CD8-positive, alpha-beta memory T cell (primary cell): ENCODE results near the gene LYAR. TPM values are rescaled to one million over a fixed set of nuclear protein-coding genes. Genes with fewer than 3 reads are reported as not detected.

ENCODE experiments used
- CTCF ChIA-PET: fragments of 350-600 bp; sonication (Branson Sonifier 250); formaldehyde crosslinking; loops from one replicate; lab custom pipeline; 2021; ENCODE audit warnings: antibody characterized with exemption; lab: Charles Lee
- POLR2A ChIA-PET: fragments of 350-600 bp; sonication (Branson Sonifier 250); formaldehyde crosslinking; loops from one replicate; lab custom pipeline; 2021; ENCODE audit warnings: antibody characterized with exemption; lab: Charles Lee
- DNase-seq, 5 donors: peaks; one replicate each; pipeline versions ENCODE4 v3.0.0 to v3.0.0-alpha.2; 2020 to 2022; ENCODE audit warnings: mixed read lengths in 1 of 5
- H3K27ac ChIP-seq: one replicate; pipeline ENCODE4 v1.7.0; 2013; ENCODE audit warnings: low read depth, mild to moderate bottlenecking, low read length, moderate library complexity
- H3K27me3 ChIP-seq: 2 replicates; pipeline ENCODE4 v1.7.0; 2013; ENCODE audit warnings: low read length, mild to moderate bottlenecking; ENCODE audit not compliant: insufficient read depth, poor library complexity, severe bottlenecking
- H3K36me3 ChIP-seq: 2 replicates; pipeline ENCODE4 v1.7.0; 2013; ENCODE audit warnings: mild to moderate bottlenecking, low read length, moderate library complexity; ENCODE audit not compliant: insufficient read depth
- H3K4me1 ChIP-seq: 2 replicates; pipeline ENCODE4 v1.7.0; 2013; ENCODE audit warnings: mild to moderate bottlenecking, low read length, moderate library complexity; ENCODE audit not compliant: insufficient read depth
- H3K4me3 ChIP-seq: 2 replicates; pipeline ENCODE4 v1.7.0; 2013; ENCODE audit warnings: mild to moderate bottlenecking, low read length
- H3K9me3 ChIP-seq: 2 replicates; pipeline ENCODE4 v1.7.0; 2013; ENCODE audit warnings: mild to moderate bottlenecking, low read length
- H3K27ac Mint-ChIP-seq, 8 donors: one replicate each; pipeline ENCODE4 v1.8.0; 2020 to 2021; ENCODE audit warnings: mixed read lengths in 8 of 8, mild to moderate bottlenecking in 6 of 8, inconsistent platforms in 3 of 8, moderate library complexity in 3 of 8
- H3K27me3 Mint-ChIP-seq, 2 donors: one replicate each; pipeline ENCODE4 v1.8.0; 2020 to 2021; ENCODE audit warnings: mixed read lengths in 2 of 2, mild to moderate bottlenecking in 1 of 2, moderate library complexity in 1 of 2
- H3K36me3 Mint-ChIP-seq, 3 donors: one replicate each; pipeline ENCODE4 v1.8.0; 2020 to 2021; ENCODE audit warnings: mixed read lengths in 3 of 3, inconsistent platforms in 1 of 3, mild to moderate bottlenecking in 1 of 3
- H3K4me1 Mint-ChIP-seq, 3 donors: one replicate each; pipeline ENCODE4 v1.8.0; 2020 to 2021; ENCODE audit warnings: mixed read lengths in 3 of 3, inconsistent platforms in 1 of 3, mild to moderate bottlenecking in 1 of 3
- H3K4me3 Mint-ChIP-seq, 7 donors: one replicate each; pipeline ENCODE4 v1.8.0; 2020 to 2021; ENCODE audit warnings: mixed read lengths in 7 of 7, mild to moderate bottlenecking in 6 of 7, moderate library complexity in 4 of 7, inconsistent platforms in 2 of 7
- H3K9me3 Mint-ChIP-seq, 5 donors: one replicate each; pipeline ENCODE4 v1.8.0; 2020 to 2022; ENCODE audit warnings: mixed read lengths in 5 of 5, mild to moderate bottlenecking in 3 of 5, moderate library complexity in 2 of 5, inconsistent platforms in 1 of 5
- polyA plus RNA-seq: library from polyadenylated mRNA; unstranded; fragments of 300-500 nt; fragmentation: Illumina TruSeq; gene quantifications from one replicate; pipeline ENCODE4 v1.2.3, GENCODE V29; 2021
- total RNA-seq, 2 experiments: library from RNA; stranded (reverse); gene quantifications; one replicate each; pipeline ENCODE4 v1.2.3, GENCODE V29; 2021

LYAR gene, protein sequence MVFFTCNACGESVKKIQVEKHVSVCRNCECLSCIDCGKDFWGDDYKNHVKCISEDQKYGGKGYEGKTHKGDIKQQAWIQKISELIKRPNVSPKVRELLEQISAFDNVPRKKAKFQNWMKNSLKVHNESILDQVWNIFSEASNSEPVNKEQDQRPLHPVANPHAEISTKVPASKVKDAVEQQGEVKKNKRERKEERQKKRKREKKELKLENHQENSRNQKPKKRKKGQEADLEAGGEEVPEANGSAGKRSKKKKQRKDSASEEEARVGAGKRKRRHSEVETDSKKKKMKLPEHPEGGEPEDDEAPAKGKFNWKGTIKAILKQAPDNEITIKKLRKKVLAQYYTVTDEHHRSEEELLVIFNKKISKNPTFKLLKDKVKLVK
- total RNA-seq (100 to 1,000 TPM in 1 of 2 experiments, 10 to 100 TPM in 1; 95.8 to 103 TPM), polyA plus RNA-seq (187 TPM)

DNA sequence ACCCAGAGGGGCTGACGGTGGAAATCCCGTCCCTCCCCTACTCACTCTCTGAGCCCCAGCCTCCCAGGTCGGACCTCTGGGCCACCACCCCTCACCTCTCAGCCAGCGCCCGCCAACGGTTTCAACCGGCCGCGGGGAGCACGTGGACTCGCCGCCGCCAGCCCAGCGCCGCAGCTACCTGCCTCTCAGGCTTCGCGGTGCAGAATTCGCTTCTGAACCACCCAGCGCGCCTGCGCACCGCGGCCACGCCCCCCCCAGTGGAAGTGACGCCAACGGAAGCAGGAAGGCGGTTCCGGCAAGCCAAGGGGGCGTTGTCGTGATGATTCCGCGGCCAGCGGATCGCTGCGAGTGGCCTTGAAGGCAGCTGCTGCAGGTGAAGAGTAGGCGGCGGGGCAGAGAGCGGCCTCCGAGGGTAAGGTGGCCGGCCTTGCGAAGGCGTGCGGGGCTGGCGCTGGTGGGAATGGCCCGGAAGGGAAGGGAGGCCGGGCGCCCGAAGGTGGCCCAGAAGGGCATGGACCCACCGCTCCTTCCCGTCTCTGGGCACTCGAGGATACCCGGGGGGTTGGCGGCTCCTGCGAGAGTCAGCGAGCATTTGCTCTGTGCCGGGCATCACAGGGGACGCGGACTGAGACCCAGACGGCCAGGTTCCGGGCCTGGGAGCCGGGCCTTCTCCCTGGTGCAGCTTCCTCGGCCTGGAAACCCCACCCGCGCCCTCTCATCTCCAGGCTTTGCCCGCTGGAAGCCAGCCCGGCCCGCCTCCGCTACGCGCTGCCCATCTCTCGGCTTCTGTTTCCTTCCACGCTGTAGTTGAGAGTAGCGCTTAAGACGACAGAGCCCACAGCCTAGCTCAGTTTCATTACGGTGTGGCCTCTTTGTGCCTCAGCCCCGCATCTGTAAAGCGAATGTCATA lies at the start of gene LYAR, which contains the start of gene ZBTB49:
TSS of gene LYAR (minus strand) at position 214 of the 910 bp plus-strand sequence. CDS start 6,412 bp downstream, outside the sequence.
TSS of gene ZBTB49 (plus strand) at position 311 of the 910 bp plus-strand sequence. CDS start 9,695 bp downstream, outside the sequence.
- H3K36me3 ChIP-seq, result peaks cover 10% of the 10 kb centered on the region
- peak within 1 kb of the TSS; percentile 97 for H3K4me3 ChIP-seq
- H3K27ac Mint-ChIP-seq, result peak within 1 kb of the TSS; percentile 90 to 98 (median 96)
- peak within 1 kb of the TSS; percentile 85 for H3K27ac ChIP-seq
- no peaks in the 10 kb centered on the region for H3K27me3 ChIP-seq
- peak within 1 kb of the TSS; percentile 93 to 99 (median 96) for H3K4me3 Mint-ChIP-seq
- H3K9me3 Mint-ChIP-seq, result no peaks in the 10 kb centered on the region
- ChIA-PET POLR2A (interaction anchor here (0.6 to 1.7 kb wide), 7 partner anchors 9 to 97 kb away, joined by 3 to 21 read pairs (median 5); partner anchors contain the start of genes NSG1 and TMEM128), CTCF (interaction anchor here (0.6 to 1.6 kb wide), 7 partner anchors 10 to 55 kb away, joined by 3 to 13 read pairs (median 3); no protein-coding TSS in a partner anchor)
- no peaks in the 10 kb centered on the region for H3K9me3 ChIP-seq
- H3K4me1 Mint-ChIP-seq, result peaks cover 66 to 85% (median 75%) of the 10 kb centered on the region in 3 donors
- peaks cover 8 to 62% (median 15%) of the 10 kb centered on the region in 3 donors for H3K36me3 Mint-ChIP-seq
- peak; percentile 96 to 98 (median 97) for DNase-seq
- H3K4me1 ChIP-seq, result peaks cover 35% of the 10 kb centered on the region
- H3K27me3 Mint-ChIP-seq, result no peaks in the 10 kb centered on the region

DNA sequence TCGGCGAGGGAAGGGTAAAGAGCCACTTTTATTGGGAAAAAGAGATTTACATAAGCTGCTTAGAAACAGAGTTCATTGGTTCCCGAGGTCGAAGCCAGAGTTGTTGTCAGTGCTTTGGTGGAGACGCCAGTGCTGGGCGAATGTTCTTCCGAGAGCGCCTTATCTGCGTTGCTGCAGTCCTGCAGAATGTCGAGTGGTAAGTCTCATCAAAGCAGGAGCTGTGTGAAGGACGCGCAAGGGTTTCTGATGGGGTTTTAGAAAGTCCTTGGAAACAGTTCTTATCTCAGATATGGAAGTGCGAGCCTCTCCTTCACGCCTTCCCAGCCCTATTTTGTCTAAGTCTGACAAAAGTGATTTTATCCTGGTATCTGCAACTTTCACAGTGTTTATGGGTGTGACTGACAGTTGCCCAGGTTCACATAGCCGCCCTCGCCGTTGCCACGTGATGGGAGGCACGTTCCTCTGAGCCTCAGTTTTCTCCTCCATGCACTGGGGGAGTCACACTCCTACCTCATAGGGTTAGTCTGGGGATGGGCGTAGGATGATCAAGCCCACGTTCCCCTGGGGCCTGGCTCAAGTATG lies 49.6 kb upstream of the LYAR start:
- Mint-ChIP-seq H3K4me3 (no peak overlapping the region), H3K36me3 (no peaks in the 10 kb centered on the region), H3K27me3 (no peaks in the 10 kb centered on the region), H3K9me3 (no peaks in the 10 kb centered on the region), H3K27ac (no peak overlapping the region), H3K4me1 (peaks cover 8 to 21% (median 17%) of the 10 kb centered on the region in 3 donors)
- H3K4me3 ChIP-seq, result no peak overlapping the region
- no peak overlapping the region for H3K27ac ChIP-seq
- no peaks in the 10 kb centered on the region for H3K9me3 ChIP-seq
- no peak for DNase-seq
- no peaks in the 10 kb centered on the region for H3K36me3 ChIP-seq
- H3K27me3 ChIP-seq, result no peaks in the 10 kb centered on the region
- CTCF ChIA-PET, result interaction anchor here (8.7 to 8.8 kb wide), 2 partner anchors 80 to 90 kb away, joined by 64 to 97 read pairs; partner anchors contain the start of gene TMEM128
- no peaks in the 10 kb centered on the region for H3K4me1 ChIP-seq
- POLR2A ChIA-PET, result interaction anchor here (0.6 kb wide), 1 partner anchor 64 kb away, joined by 3 read pairs; no protein-coding TSS in a partner anchor

DNA sequence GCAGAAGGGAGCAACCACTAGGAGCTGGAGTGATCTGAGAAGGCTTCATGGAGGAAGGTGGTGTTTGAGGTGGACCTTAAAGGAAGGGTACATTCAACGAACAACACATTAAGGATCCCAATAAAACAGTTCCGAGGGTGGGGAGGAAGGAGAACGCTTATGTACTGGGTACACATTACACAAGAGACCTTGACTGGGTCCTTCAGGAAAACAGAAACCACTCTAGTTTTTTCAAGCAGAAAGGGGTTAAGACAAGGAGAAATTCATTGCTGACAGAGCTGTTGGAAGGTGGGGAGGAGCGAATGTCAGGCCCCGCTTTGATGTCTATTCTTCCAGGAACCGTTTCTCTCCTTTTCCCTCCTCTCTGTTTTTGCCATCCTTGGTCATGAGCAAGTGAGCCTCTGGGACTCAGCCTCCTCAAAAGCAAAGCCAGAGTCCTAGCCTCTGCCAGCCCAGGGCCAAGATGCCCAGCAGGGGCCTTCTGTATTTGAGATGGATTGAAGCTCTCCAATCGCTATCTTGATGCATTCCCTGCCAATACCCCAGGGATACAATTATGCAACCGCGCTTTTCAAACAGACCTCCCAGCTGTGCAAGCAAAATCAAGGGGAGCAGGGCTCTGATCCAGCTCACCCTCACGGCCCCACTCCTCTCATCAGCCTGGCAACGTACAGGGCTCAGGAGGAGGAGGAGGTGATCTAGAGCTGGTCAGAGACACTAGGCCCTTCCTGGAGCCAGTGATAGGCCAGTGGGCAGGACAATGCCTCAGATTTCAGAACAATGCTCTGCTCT lies 48.5 kb upstream of the LYAR start:
- Mint-ChIP-seq H3K27ac (peak overlapping the region in 3 of 8 donors; percentile 32 to 83 (median 50)), H3K9me3 (no peaks in the 10 kb centered on the region), H3K36me3 (no peaks in the 10 kb centered on the region), H3K27me3 (no peaks in the 10 kb centered on the region), H3K4me3 (no peak overlapping the region), H3K4me1 (peaks cover 10 to 21% (median 20%) of the 10 kb centered on the region in 3 donors)
- H3K4me1 ChIP-seq, result no peaks in the 10 kb centered on the region
- no peak overlapping the region for H3K4me3 ChIP-seq
- ChIA-PET POLR2A (no interaction called here), CTCF (interaction anchor here (1.9 to 8.8 kb wide), 3 partner anchors 11 to 89 kb away, joined by 4 to 97 read pairs (median 64); partner anchors contain the start of gene TMEM128)
- H3K27me3 ChIP-seq, result no peaks in the 10 kb centered on the region
- H3K27ac ChIP-seq, result no peak overlapping the region
- DNase-seq, result no peak
- H3K36me3 ChIP-seq, result no peaks in the 10 kb centered on the region
- H3K9me3 ChIP-seq, result no peaks in the 10 kb centered on the region

DNA sequence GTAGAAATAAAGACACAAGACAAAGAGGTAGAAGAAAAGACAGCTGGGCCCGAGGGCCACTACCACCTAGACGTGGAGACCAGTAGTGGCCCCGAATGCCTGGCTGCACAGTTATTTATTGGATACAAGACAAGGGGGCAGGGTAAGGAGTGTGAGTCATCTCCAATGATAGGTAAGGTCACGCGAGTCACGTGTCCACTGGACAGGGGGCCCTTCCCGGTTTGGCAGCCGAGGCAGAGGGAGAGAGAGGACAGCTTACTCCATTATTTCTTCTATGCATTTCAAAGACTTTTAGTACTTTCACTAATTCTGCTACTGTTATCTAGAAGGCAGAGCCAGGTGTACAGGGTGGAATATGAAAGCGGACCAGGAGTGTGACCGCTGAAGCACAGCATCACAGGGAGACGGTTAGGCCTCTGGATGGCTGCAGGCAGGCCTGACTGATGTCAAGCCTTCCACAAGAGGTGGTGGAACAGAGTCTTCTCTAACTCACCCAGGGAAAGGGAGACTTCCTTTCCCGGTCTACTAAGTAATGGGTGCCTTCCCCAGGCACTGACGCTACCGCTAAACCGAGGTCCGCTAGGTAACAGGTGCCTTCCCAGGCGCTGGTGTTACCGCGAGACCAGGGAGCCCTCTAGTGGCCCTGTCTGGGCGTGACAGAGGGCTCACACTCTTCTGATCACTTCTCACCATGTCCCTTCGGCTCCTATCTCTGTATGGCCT lies 45.0 kb upstream of the LYAR start:
- Histone ChIP-seq H3K4me1 (no peaks in the 10 kb centered on the region), H3K36me3 (no peaks in the 10 kb centered on the region), H3K27me3 (no peaks in the 10 kb centered on the region), H3K27ac (no peak overlapping the region), H3K9me3 (no peaks in the 10 kb centered on the region), H3K4me3 (no peak overlapping the region)
- Mint-ChIP-seq H3K27ac (peak overlapping the region in 5 of 8 donors; percentile 6 to 84 (median 62)), H3K4me3 (peak overlapping the region in 5 of 7 donors; percentile 30 to 79 (median 52)), H3K27me3 (no peaks in the 10 kb centered on the region), H3K36me3 (peaks cover 0 to 2% (median 0%) of the 10 kb centered on the region in 3 donors), H3K9me3 (no peaks in the 10 kb centered on the region), H3K4me1 (peaks cover 8 to 16% (median 15%) of the 10 kb centered on the region in 3 donors)
- POLR2A ChIA-PET, result interaction anchor here (1.4 kb wide), 1 partner anchor 75 kb away, joined by 4 read pairs; no protein-coding TSS in a partner anchor
- peak; percentile 68 to 86 (median 73) for DNase-seq
- CTCF ChIA-PET, result interaction anchor here (0.8 to 8.8 kb wide), 9 partner anchors 10 to 95 kb away, joined by 3 to 97 read pairs (median 4); partner anchors contain the start of gene TMEM128

DNA sequence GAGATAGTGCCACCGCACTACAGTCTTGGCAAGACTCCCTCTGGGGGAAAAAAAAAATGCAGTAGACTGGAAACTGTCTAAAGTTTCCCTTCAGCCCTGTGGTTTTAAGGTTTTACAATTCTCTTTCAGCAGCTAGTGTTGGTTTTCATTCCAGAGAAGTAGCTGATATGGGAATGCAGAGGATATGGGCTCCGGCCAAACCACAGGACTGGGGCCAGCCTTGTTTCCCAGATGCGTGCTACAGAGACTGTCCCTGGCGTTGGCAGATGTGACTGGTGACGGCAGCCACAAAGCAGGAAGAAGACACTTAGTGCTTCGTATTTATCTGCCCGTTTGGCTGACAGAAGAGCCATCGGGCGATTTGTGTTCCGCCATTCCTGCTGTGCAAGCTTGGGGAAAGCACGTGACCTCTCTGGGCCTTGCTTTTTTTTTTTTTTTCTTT lies 43.3 kb upstream of the LYAR start:
- Mint-ChIP-seq H3K9me3 (no peaks in the 10 kb centered on the region), H3K27me3 (no peaks in the 10 kb centered on the region), H3K27ac (no peak overlapping the region), H3K36me3 (peaks cover 0 to 3% (median 0%) of the 10 kb centered on the region in 3 donors), H3K4me3 (no peak overlapping the region), H3K4me1 (peaks cover 8 to 16% (median 15%) of the 10 kb centered on the region in 3 donors)
- Histone ChIP-seq H3K4me3 (no peak overlapping the region), H3K36me3 (no peaks in the 10 kb centered on the region), H3K9me3 (no peaks in the 10 kb centered on the region), H3K4me1 (no peaks in the 10 kb centered on the region), H3K27ac (no peak overlapping the region), H3K27me3 (no peaks in the 10 kb centered on the region)
- ChIA-PET POLR2A (interaction anchor here (1.4 kb wide), 1 partner anchor 73 kb away, joined by 4 read pairs; no protein-coding TSS in a partner anchor), CTCF (interaction anchor here (0.5 to 8.8 kb wide), 6 partner anchors 11 to 151 kb away, joined by 3 to 97 read pairs (median 3); partner anchors contain the start of genes LYAR, TMEM128 and ZBTB49)
- no peak for DNase-seq

DNA sequence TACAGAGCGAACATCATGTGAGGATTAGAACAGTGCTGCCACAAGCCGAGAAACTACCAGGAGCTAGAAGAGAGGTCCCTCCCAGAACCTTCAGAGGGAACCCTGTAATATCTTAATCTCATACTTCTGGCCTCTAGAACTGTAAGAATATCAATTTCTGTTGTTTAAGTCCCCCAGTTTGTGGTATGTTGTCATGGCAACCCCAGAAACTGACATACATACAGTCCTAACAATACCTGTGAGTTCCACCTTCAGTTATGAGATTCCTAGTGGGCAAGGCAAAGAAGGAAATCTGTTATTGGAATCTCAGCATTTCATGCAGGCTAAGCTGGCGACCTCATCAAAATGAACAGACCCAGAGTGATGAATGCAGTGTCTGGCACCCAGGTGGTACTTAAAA lies 42.6 kb upstream of the LYAR start:
- no peaks in the 10 kb centered on the region for H3K27me3 ChIP-seq
- no peak overlapping the region for H3K4me3 ChIP-seq
- Mint-ChIP-seq H3K4me1 (peaks cover 8 to 16% (median 15%) of the 10 kb centered on the region in 3 donors), H3K36me3 (peaks cover 0 to 3% (median 0%) of the 10 kb centered on the region in 3 donors), H3K27ac (peak overlapping the region in 2 of 8 donors; percentile 39 to 43), H3K27me3 (no peaks in the 10 kb centered on the region), H3K9me3 (no peaks in the 10 kb centered on the region), H3K4me3 (no peak overlapping the region)
- H3K27ac ChIP-seq, result no peak overlapping the region
- H3K36me3 ChIP-seq, result no peaks in the 10 kb centered on the region
- no peaks in the 10 kb centered on the region for H3K4me1 ChIP-seq
- ChIA-PET POLR2A (no interaction called here), CTCF (interaction anchor here (0.9 to 8.8 kb wide), 5 partner anchors 10 to 83 kb away, joined by 3 to 97 read pairs (median 16); partner anchors contain the start of gene TMEM128)
- no peak for DNase-seq
- H3K9me3 ChIP-seq, result no peaks in the 10 kb centered on the region
